ENCODE results near the gene ODAD2.
A peak's percentile ranks its signal among the peaks of the same experiment; 100 is the strongest.
"Not testable (repeated sequence)": the region's sequence is repeated elsewhere in the genome, so short reads cannot be mapped to it uniquely, and the experiment has no call there.

The ODAD2 gene

DNA sequence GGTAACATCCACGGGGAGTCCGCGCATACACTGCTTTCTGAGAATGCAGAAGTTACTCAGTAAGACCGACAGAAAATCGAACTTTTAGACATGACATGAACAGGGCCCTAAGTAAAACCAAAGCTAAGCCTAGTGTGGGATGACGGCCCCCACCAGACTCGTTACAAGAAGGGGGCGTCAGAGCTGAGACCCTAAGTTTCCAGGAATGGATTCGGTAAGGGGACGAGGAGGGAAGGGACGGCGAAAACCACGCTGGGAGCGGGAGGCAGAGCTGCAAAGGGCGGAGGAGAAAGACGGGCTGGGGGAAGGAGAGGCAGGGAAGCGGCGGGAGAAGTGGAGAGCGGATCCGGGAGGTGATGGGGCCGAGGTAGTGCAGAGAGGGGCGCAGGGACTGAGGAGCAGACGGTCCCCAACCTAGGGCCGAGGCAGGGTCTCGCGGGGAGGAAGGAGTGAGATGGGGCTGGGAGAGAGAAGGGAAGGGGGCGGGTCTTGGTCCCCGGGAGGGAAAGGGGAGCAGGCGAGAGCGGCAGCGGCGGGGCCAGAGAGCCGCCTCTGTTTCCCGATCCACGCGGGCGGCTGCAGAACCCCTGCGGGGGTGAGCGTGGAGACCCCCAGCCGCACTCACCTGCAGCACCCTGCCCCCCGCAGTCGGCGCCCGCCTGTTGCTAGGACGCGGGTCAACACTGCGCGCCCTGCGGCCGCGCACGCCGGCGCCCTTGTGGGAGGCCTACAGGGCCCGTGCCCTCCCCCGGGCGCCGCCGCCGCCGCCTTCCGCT is 513 bp downstream of the ODAD2 start:
- FAIRE-seq (peak; percentile 48), DNase-seq (ENCODE audit: insufficient read length, low spot score) (peak; percentile 37)
- TF ChIP-seq POLR2A (IDR thresholded peaks at IDR 0.05; ENCODE audit: low read depth, low read length), result 0 out of 2 replicates have a peak, but pooled peaks have one; percentile 45

DNA sequence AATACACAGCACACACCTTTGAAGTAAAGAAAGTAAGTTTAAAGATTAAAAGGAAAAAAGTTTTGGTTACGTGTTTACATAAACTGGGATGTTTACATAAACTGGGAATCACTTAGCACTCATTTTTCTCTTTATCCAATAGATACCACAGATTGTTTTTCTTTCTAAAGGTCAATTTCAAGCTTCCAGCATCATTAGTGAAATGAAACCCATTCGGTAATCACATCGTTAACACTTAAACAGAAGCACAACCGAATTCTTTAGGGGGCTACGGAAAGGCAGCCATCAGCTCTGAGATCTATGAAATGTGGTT is 1.1 kb downstream of the ODAD2 start:
- DNase-seq (ENCODE audit: insufficient read length, low spot score) (no peak), FAIRE-seq (no peak)
- no peak for TF ChIP-seq POLR2A (IDR thresholded peaks at IDR 0.05; ENCODE audit: low read depth, low read length)

DNA sequence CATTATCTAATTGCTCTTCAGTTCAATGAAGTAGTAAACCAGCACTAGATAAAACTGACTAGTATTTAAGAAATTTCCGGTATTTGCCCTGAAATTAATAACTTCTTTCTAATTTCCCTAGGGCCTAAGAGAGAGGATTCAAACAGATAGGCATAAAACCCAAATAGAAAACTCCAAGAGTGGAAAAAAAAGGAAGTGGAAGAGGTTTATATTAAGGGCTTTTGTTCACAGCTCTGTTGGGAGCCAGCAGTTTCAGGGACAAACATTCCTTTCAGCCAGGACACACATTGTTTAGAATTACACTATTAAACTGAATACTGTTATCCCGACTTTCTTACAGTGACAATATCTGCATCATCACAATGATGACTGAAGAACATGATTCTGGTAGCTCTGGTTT is 3.6 kb downstream of the ODAD2 start:
- TF ChIP-seq POLR2A (IDR thresholded peaks at IDR 0.05; ENCODE audit: low read depth, low read length), result no peak
- FAIRE-seq (no peak), DNase-seq (ENCODE audit: insufficient read length, low spot score) (no peak)

DNA sequence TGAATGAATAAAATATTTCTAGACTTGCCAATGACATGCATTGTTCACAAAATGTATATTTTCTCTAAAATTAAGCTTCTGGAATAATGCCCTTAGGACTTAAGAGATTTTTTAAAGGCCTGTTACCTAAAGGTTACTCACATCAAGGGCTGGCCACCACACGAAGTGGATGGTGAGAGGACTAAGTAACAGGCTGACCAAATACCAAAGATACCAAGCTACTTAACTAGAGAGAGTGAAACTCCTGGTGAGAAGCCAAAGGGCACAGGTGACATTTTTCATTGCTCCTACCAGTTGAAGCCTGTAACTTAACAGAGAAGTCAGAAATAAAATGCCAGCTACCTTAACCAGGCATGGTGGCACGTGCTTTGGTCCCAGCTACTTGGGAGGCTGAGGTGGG is 9.5 kb downstream of the ODAD2 start:
- not testable (repeated sequence) for DNase-seq (ENCODE audit: insufficient read length, low spot score); FAIRE-seq

DNA sequence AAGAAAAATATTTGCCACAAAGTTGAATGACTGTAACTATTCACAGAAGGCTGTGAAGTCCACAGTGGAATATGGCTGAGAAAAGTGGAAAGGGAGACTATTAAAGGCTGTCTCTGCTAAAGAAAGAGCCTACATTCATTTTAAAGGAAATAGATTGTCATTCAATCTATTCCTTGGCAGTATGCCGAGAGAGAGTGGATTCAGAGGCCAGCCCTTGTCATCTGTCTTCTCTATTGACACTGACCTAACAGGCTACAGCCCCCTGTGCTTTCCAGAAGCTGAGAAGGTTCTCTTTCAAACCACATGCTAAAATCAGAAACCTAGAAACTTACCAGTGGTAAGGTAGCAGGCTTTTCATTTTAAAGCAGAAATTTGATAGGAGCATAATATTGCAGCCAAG is 12.1 kb downstream of the ODAD2 start:
- no peak for DNase-seq (ENCODE audit: insufficient read length, low spot score)
- no peak for FAIRE-seq
- no peak for TF ChIP-seq POLR2A (IDR thresholded peaks at IDR 0.05; ENCODE audit: low read depth, low read length)

DNA sequence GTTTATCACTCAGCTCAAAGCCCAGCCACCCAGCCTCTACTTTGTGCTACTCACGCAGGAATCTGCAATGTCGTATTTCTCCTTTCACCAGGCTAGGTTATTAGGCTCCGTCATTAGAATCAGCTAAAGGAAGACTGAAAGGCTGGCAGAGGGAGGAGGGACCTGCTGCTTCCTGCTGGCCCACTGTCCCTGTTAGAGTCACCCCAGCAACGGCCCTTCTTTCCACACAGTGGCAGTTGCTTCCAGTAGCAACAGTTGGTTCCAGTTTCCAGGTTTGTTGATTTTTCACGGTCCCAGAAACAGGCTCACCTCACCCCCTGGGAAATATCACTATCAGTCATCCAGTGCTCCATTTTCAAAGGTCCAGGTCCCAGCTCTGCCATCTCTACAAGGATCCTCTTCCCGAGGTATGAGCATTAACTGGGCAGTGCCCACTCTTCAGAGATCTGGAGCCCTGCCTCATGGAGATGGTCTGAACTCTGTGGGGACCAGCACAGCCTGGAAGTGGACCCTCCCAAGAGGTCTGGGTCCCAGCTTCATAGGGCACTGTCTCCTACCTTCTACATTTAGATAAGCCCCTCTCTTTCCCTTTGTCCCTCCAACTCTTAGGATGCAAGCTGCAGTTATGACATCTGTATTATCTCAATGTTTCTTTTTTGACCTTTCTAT is 15.9 kb downstream of the ODAD2 start:
- no peak for DNase-seq (ENCODE audit: insufficient read length, low spot score)
- FAIRE-seq, result no peak
- no peak for TF ChIP-seq POLR2A (IDR thresholded peaks at IDR 0.05; ENCODE audit: low read depth, low read length)

DNA sequence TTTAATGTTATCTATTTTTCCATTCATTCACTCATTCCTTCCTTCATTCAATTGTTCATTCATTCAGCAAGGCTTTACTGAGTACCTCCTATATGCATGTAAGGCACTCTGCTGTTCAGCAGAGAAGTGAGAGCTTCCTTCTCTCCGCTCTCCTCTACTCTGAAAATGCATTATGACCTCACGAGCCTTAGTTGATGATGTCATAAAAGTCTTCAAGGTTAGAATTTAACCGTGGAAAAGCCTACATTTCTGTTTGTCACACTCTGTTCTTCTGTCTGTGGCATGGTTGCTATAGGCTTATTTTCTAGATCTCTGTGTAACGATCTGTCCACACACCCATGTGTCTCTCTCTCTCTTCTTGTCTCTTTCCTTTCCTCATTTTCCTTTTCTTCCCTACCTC is 17.1 kb downstream of the ODAD2 start:
- FAIRE-seq (no peak), DNase-seq (ENCODE audit: insufficient read length, low spot score) (no peak)
- TF ChIP-seq POLR2A (IDR thresholded peaks at IDR 0.05; ENCODE audit: low read depth, low read length), result no peak

DNA sequence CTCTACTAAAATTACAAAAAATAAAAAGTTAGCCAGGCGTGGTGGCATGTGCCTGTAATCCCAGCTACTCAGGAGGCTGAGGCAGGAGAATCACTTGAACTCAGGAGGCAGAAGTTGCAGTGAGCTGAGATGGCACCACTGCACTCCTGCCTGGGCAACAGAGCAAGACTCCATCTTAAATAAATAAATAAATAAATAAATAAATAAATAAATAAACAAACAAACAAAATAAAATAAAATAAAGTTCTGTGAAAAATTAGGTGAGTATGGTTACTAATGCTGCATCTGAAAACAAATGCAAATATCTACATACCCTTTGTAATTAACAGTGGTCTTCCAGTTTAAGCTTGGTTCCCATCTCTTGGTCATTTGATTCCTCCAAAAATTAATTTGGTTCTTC is 28.1 kb downstream of the ODAD2 start:
- not testable (repeated sequence) for FAIRE-seq; DNase-seq (ENCODE audit: insufficient read length, low spot score)

DNA sequence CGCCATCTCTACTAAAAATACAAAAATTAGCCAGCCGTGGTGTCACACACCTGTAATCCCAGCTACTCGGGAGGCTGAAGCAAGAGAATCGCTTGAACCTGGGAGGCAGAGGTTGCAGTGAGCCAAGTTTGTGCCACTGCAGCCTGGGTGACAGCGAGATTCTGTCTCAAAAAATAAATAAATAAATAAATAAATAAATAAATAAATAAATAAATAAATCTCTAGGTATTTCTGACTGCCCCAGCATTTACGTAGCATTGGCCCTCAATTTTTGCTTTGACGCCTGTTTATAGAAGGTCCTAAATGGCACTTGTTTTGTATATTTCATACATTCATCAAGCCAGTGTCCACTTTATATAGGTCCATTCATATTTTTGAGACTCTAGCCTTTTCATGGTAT is 28.9 kb downstream of the ODAD2 start:
- not testable (repeated sequence) for DNase-seq (ENCODE audit: insufficient read length, low spot score); FAIRE-seq

DNA sequence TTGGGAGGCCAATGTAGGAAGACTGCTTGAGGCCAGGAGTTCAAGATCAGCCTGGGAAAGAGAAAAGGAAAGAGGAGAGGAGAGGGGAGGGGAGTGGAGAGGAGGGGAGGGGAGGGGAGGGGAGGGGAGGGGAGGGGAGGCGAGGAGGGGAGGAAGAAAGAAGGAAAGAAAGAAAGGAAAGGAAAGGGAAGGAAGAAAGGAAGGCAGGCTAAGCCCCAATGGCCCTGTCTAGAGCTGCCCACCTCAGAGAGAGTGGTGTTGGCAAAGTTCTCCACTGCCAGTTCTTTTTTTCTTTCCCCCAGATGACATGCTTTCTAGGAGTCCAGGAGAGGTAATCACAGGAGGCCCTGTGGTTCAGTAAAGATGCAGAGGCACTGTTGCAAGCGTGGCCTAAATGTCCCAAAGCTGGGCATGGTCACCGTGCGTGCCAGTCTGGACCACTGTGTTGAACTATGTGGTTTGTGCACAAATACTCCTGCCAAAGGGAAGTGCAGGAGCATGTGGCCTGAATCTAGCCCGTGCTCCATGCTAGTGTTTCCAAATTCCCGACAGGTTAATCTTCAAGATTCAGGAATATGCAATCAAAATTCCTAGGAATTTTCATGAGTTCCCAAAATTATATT is 39.7 kb downstream of the ODAD2 start:
- no peak for DNase-seq (ENCODE audit: insufficient read length, low spot score)
- FAIRE-seq, result no peak
- TF ChIP-seq POLR2A (IDR thresholded peaks at IDR 0.05; ENCODE audit: low read depth, low read length), result no peak

DNA sequence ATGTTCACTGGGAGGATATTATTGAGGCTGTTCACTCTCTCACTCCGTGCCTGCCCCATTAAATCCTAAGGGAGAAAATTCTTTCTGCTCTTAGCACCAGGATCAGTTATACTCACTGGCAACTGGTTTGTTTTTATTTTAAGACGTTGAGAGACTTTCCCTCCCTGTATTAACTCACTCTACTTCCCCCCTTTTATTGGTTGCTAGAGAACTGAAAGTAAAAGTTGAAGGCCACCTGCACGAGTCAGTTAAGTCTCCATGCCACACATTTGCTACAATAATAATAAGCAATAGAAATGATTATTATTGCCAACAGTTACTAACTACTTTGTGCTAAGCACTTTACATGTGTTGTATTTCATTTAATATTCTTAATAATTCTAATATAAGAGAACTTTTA is 40.5 kb downstream of the ODAD2 start:
- not testable (repeated sequence) for DNase-seq (ENCODE audit: insufficient read length, low spot score)
- peak; percentile 90 for FAIRE-seq

DNA sequence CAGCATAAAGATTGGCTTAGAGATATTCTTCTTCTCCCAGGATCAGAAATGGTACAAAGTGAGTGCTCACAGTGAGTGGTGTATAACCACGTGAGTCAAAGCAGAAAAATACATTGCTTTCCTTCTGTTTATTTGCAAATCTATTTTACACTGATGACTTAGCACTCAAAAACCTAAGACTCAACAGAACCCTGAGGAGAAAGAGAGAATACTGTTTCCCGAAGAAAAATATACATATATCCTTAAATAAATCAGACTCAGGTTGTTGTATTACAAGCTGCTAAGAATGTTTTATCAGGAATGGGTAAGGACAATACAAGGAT is 48.7 kb downstream of the ODAD2 start:
- no peak for DNase-seq (ENCODE audit: insufficient read length, low spot score)
- TF ChIP-seq POLR2A (IDR thresholded peaks at IDR 0.05; ENCODE audit: low read depth, low read length), result no peak
- FAIRE-seq, result no peak

DNA sequence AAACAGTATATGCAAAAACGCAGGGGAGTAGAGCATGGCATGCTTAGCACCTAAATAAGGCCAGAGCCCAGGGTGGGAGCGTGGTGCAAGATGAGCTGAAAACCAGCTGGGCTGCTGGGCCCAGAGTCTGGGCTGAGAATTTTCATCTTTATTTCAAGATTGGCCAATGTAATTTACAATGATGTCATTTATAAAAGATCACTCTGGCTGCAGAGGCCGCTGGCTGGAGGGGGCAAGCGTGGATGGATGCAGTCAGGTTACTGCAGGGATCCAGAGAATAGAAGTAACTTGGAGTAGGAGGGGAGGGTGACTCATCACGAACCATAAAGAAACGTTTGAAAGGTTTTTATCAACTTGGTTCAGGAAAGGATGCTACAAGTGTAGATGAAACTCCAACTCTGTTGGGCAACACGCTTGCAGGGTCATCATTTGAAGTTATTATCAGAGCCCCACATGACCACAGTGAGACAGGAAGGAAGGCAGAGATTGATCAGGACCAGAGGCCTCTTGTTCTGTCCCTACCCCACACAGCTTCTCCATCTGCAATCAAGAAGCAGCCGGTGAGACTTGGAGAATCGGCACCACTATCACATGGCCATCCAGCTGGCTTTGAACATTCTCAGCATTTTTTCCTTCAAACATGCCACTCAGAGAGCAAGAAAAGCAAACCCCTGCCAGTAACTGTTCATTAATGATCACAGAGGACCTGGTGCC is 49.2 kb downstream of the ODAD2 start:
- no peak for DNase-seq (ENCODE audit: insufficient read length, low spot score)
- FAIRE-seq, result peak; percentile 73
- no peak for TF ChIP-seq POLR2A (IDR thresholded peaks at IDR 0.05; ENCODE audit: low read depth, low read length)

DNA sequence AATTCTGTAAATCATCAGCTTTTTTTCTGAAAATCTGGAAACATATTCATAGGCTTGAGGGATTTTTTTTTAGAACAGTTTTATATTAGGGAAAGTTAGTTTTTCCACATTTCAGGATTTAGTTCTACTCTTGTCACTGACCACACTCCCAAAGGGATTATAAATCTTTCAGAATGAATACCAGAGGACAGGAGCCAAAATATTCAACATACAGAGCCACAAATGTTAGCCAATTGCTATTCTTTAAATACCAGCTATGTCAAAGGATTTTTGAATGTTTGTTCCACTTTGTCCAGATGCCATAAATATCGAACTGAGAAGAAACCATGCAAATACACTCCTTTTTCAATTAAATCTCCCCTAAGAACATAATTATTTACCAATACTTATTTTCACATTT is 50.7 kb downstream of the ODAD2 start:
- DNase-seq (ENCODE audit: insufficient read length, low spot score), result no peak
- FAIRE-seq, result no peak
- TF ChIP-seq POLR2A (IDR thresholded peaks at IDR 0.05; ENCODE audit: low read depth, low read length), result no peak

DNA sequence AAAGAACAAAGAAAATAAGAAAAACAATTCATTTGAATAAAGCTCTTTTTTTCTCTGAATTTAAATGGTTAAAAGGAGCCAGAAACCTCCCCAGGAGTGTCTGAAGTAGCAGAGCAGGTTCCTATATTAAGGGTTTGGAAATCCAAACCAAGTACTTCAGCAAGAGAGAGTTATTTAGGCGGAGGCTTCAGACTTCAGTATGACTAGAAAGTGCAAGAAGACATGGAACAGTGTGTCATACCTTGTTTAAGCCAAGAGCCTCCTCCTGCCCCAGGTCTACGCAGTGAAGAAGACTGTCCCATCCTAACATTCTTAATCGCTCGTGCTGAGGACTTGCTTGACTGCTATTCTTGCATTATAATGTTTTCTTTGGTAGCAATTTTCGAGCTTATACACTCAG is 51.3 kb downstream of the ODAD2 start:
- DNase-seq (ENCODE audit: insufficient read length, low spot score) (no peak), FAIRE-seq (no peak)
- no peak for TF ChIP-seq POLR2A (IDR thresholded peaks at IDR 0.05; ENCODE audit: low read depth, low read length)
